ENCODE results near the gene TRIM4.

DNA sequence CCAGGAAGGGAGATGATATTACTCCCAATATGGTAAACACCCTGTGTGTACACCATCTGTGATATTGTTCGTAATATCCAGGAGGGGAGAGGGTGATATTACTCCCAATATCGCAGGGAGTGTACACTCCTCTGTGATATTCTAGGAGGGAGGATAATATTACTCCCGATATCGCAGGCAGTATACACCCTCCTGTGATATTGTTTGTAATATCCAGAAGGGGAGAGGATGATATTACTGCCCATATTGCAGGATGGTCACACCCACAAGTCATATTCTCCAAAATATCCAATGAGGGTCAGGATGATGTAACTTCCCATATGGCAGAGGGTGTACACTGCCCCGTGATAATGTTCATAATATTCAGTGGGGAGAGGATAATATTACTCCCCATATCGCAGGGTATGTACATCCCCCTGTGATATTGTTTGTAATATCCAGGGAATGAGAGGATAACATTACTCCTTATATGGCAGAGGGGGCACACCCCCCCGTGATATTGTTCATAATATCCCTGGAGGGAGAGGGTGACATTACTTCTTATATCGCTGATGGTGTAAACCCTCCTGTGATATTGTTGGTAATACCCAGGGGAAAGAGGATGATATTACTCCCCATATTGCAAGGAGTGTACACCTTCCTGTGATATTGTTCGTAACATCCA is 39.4 kb upstream of the TRIM4 start:
- TF ChIP-seq, protein P1, sequence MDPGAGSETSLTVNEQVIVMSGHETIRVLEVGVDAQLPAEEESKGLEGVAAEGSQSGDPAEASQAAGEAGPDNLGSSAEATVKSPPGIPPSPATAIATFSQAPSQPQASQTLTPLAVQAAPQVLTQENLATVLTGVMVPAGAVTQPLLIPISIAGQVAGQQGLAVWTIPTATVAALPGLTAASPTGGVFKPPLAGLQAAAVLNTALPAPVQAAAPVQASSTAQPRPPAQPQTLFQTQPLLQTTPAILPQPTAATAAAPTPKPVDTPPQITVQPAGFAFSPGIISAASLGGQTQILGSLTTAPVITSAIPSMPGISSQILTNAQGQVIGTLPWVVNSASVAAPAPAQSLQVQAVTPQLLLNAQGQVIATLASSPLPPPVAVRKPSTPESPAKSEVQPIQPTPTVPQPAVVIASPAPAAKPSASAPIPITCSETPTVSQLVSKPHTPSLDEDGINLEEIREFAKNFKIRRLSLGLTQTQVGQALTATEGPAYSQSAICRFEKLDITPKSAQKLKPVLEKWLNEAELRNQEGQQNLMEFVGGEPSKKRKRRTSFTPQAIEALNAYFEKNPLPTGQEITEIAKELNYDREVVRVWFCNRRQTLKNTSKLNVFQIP (CRISPR knock-in tag; IDR thresholded peaks at IDR 0.05; ENCODE audit: borderline replicate concordance, low read depth) = no peak
- no peak for TF ChIP-seq ZFP3 (CRISPR knock-in tag; IDR thresholded peaks at IDR 0.05)
- TF ChIP-seq ARNTL (CRISPR knock-in tag; IDR thresholded peaks at IDR 0.05; ENCODE audit: borderline replicate concordance, low read depth) = no peak
- TF ChIP-seq, protein P2, sequence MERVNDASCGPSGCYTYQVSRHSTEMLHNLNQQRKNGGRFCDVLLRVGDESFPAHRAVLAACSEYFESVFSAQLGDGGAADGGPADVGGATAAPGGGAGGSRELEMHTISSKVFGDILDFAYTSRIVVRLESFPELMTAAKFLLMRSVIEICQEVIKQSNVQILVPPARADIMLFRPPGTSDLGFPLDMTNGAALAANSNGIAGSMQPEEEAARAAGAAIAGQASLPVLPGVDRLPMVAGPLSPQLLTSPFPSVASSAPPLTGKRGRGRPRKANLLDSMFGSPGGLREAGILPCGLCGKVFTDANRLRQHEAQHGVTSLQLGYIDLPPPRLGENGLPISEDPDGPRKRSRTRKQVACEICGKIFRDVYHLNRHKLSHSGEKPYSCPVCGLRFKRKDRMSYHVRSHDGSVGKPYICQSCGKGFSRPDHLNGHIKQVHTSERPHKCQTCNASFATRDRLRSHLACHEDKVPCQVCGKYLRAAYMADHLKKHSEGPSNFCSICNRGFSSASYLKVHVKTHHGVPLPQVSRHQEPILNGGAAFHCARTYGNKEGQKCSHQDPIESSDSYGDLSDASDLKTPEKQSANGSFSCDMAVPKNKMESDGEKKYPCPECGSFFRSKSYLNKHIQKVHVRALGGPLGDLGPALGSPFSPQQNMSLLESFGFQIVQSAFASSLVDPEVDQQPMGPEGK (CRISPR knock-in tag; IDR thresholded peaks at IDR 0.05; ENCODE audit: borderline replicate concordance) = no peak
- TF ChIP-seq ZC3H10 (CRISPR knock-in tag; IDR thresholded peaks at IDR 0.05) = no peak
